GM23248 (cell line): ENCODE measurements around the gene CTNND2.

Experiments used
- EZH2 ChIP-seq: fragments of 200-600 bp; sonication (generic); IDR thresholded peaks from 2 replicates; pipeline ENCODE4 v1.6.1; 2018; ENCODE audit warnings: antibody characterized with exemption, mild to moderate bottlenecking; ENCODE audit not compliant: insufficient read depth, poor library complexity, severe bottlenecking
- EZH2phosphoT487 ChIP-seq: fragments of 200-600 bp; sonication (generic); IDR thresholded peaks from 2 replicates; pipeline ENCODE4 v1.6.1; 2018; ENCODE audit warnings: antibody characterized with exemption, moderate library complexity, mild to moderate bottlenecking, low read depth; ENCODE audit not compliant: insufficient read depth

DNA sequence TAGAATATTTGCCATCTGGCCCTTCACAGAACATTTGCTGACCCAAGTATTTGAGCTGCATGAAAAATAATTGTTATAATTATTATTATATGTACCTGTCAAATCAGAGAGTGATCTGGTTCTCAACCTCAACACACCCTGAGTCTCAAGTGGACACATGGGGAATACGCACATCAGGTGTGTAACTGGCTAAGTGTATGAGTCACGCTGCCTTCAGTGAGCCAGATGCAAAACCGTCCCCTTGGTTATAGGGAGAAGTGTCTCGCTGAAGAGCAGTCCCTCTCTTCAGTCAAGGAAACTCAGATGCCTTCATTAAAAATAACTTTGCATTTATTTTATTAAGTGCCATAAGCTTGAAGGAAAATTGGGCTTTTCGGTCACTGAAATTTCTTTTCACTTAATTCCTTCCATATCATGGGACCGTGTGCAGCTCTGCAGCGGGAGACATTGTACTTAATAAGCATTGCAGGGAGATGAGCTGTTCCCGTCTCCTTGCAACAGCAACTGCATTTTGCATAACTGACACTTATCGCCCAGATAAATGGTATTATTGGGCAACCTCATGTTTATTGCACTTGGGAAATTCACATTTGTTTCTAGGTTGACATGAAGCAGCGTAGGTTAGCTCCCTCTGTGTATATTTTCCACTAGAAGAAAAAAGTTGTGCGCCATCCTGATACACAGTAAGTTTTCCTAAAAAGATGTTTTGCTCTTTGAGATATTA is 630.9 kb downstream of the CTNND2 start:
- TF ChIP-seq EZH2 (no peak), EZH2phosphoT487 (no peak)
